Measurements from ENCODE around the gene ASRGL1.
A peak's percentile ranks its signal among the peaks of the same experiment; 100 is the strongest.
"Not testable (repeated sequence)": the region's sequence is repeated elsewhere in the genome, so short reads cannot be mapped to it uniquely, and the experiment has no call there.

Gene ASRGL1

DNA sequence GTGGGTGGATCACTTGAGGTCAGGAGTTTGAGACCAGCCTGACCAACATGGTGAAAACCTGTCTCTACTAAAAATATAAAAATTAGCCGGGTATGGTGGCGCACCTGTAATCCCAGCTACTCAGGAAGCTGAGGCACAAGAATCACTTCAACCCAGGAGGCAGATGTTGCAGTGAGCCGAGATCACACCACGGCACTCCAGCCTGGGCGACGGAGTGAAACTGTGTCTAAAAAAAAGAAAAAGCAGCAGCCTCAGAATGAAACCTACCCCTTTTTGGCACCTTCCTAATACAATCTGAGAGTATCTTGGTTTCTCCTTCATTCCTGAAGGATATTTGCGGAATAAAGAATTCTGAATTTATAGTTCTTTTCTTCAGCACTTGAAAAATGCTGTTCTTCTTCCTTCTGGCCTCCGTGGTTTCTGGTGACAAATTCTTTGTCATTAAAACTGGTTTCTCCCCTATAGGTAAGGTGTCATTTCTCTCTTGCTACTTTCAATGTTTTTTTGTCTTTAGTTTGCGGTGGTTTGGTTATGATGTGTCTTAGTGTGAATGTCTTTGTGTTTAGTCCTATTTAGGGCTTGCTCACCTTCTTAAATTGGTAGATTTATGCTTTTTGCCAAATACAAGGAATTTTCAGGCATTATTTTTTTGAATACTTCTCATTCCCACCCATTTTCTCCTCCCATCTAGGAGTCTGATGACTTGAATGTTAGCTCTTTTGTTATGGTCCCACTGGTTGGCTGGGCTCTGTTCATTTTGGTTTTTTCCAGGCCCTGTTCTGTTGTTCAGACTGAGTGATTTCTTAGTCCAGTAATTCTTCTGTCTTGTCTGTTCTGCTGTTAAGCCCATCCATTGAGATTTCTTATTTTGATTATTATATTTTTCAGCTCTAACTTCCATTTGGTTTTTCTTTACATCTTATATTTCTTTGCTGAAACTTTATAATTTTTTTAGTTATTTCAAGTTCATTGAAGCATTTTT is 15.4 kb downstream of the ASRGL1 start:
- DNase-seq (ENCODE audit: low read depth in 3 of 3, low spot score in 1 of 3): no peak

DNA sequence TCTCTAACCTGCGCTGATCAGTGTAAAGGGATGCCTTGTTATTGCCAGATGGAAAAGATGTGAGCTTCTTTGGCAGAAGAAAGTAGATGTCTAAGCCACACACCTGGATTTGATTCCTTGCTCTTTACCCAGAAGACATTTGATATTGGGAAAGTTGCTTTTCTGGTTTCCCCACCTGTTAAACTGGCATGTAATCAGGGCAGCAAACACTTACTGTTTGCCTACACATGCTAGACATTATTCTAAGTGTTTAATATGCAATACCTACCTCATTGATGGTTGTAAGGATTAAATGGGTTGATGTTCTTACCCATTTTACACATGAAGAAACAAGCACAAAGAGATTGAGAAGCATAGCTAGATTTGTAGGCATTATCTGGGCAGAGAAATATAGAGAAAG is 16.6 kb downstream of the ASRGL1 start:
- no peak for DNase-seq (ENCODE audit: low read depth in 3 of 3, low spot score in 1 of 3)

DNA sequence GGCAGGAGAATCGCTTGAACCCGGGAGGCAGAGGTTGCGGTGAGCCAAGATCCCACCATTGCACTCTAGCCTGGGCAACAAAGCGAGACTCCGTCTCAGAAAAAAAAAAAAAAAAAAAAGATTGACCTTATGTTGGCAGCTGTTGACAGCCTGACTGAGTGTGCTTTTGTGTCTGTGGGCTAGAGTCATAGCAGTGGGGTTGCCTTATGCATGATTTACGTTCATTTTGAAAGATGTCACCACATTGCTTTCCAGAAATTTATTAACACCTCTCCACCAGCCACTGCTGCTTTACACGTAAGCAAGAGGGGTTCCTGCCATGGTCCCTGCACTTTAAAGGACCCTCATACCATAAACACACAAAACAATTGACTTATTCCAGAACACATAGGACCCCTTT is 21.0 kb downstream of the ASRGL1 start:
- no peak for DNase-seq (ENCODE audit: low read depth in 3 of 3, low spot score in 1 of 3)

DNA sequence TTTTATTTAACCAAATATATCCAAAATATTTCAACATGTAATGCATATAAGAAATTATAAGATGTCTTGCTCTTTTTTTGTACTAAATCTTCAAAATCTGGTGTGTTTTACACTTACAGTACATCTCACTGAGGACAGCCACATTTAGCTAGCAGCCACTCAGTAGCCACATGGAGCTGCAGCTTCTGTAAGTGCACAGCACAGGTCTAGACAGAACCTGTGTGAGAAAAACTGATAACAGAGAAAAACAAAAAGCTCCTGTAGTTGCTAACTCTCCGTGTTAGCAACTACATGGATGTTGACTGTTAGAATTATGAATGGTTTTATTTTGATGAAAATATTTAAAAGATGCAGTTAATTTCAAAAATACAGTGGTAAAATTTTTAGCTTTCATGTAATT is 22.2 kb downstream of the ASRGL1 start:
- no peak for DNase-seq (ENCODE audit: low read depth in 3 of 3, low spot score in 1 of 3)

DNA sequence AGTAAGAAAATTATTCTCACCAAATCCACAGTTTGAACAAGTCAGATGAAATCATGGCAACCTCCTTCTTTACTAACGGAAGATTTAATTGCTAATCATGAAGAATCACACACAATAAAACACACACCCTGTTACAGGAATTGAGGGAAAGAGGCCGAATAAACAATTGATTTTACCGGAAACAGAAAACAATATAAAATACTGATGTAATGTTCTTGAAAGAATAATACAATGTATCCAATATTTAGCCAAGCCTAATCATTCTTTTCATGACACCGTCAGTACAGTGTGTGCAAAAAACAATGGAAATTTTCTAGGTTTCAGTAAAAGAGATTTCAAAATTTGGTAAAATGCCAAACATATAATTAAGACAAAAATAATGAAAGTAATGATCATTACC is 23.4 kb downstream of the ASRGL1 start:
- no peak for DNase-seq (ENCODE audit: low read depth in 3 of 3, low spot score in 1 of 3)

DNA sequence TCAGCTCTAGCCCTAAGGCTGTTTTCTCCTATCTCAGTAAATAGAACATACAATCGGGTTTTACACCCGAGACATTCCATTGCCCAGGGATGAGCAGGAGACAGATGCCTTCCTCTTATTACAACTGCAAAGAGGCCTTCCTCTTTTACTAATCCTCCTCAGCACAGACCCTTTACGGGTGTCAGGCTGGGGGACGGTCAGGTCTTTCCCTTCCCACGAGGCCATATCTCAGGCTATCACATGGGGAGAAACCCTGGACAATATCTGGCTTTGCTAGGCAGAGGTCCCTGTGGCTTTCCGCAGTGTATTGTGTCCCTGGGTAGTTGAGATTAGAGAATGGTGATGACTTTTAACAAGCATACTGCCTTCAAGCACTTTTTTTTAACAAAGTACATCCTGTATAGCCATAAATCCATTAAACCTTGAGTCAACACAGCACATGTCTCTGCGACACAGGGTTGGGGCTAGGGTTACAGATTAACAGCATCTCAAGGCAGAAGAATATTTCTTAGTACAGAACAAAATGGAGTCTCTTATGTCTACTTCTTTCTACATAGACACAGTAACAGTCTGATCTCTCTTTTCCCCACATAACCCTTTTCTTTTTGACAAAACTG is 31.7 kb downstream of the ASRGL1 start:
- not testable (repeated sequence) for DNase-seq (ENCODE audit: low read depth in 3 of 3, low spot score in 1 of 3)

DNA sequence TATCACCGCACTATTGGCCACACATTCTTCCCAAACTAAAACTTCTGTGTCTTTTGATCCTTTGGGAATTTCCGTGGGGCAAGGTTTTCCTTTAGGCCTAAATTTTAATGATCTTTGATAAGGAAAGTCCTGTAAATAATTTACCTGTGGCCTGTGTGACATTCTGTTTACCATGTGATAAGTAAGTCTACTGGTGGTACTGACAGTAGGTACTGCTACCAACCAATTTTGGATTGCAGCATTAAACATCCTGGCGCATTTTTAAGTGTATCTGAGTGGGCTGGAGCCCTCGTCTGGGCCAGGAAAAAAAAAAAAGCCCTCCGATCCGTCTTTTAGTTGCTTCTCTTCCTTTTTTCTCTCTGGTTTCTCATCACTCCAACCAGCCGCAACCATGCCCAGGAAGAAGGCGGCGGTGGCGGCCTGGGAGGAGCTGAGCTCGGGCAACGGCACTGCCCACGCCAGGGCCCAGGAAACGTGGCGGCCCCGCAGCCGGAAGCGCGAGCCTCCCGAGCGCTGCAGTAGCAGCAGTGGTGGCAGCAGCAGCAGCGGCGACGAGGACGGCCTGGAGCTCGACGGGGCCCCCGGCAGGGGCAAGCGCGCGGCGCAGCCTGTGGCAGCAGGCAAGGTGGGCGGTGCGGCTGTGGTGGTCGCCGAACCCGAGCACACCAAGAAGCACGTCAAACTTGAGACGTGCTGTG is 33.6 kb downstream of the ASRGL1 start:
- peak in 1 of 3 donors; percentile 16 for DNase-seq (ENCODE audit: low read depth in 3 of 3, low spot score in 1 of 3)

DNA sequence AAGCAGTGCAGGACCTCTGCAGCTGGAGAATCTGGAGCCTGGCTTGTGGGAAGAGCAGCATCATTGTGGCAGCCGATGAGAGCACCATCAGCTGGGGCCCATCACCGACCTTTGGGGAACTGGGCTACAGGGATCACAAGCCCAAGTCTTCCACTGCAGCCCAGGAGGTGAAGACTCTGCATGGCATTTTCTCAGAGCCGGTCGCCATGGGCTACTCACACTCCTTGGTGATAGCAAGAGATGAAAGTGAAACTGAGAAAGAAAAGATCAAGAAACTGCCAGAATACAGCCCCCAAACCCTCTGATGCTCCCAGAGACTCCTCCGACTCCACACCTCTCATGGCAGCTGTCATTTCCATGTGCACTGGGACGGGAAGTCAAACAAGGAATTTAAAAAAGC is 35.6 kb downstream of the ASRGL1 start:
- no peak for DNase-seq (ENCODE audit: low read depth in 3 of 3, low spot score in 1 of 3)

DNA sequence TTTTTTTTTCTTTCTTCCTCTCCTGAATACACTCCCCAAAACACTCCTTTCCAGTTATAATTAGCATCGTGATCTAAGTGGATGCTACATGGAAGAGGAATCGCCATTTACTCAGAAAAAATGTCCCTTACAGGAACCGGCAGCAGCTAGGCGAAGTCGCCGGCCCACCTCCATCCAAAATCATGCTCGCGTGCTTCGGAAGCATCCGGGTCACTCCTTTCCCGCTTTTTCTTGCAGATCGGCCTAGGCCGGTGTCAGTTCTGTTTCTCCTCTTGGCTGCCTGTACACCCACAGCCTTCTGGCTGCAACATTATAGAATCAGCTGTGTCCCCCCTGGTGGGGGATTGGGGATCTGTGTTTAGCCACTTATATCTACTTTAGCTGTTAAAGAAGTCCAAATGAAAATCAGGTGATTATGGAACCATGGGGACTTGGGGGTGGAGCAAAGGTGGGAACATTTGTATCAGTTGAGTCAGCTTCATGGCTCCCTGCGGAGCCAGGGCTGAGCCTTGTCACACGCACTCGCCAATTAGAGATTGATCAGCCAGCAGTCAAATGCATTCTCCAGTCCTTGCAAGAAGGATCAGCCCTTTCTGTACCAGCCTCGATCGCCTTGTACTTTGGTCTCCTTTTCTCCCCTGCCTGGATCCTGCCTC is 36.3 kb downstream of the ASRGL1 start:
- DNase-seq (ENCODE audit: low read depth in 3 of 3, low spot score in 1 of 3): no peak

DNA sequence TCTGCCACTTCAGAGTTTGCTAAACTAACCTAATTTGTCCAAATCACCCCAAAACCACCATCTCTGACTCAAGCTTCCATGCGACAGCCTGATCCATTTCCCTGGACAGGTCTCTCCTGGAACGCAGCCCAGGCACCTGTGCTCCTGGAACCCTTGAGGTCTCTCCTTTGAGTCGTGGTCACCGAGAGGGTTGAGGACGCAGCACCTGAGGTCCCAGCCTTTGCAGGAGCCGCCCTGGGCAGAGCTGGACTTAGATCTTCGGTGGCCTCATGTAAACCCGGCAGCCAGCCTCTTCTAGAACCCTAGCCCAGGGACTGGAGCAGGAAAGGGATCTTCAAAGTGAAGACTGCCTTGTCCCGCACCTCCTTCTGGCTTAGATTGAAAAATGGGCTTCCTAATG is 37.6 kb downstream of the ASRGL1 start:
- DNase-seq (ENCODE audit: low read depth in 3 of 3, low spot score in 1 of 3): no peak

DNA sequence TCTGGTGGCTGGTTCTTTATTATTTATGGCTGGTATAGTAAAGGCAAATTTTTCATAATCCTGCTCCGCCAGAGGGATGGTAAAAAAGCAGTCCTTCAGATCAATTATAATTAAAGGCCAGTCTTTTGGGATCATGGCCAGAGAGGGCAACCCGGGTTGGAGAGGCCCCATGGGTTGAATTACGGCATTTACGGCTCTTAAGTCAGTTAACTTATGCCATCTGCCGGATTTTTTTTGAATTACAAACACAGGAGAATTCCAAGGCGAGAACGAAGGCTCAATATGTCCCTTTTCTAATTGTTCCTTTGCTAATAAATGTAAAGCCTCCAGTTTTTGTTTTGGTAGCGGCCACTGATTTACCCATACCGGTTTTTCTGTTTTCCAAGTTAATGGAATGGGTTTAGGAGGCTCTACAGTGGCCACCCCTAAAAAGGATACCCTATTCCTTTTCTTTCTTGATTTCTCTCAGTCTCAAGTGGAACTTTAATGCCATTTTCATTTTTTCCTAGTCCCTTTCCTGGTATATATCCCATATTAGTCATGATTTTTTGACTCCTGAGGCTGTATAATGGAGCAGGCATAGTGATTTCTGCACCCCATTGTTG is 41.3 kb downstream of the ASRGL1 start:
- DNase-seq (ENCODE audit: low read depth in 3 of 3, low spot score in 1 of 3): not testable (repeated sequence)

DNA sequence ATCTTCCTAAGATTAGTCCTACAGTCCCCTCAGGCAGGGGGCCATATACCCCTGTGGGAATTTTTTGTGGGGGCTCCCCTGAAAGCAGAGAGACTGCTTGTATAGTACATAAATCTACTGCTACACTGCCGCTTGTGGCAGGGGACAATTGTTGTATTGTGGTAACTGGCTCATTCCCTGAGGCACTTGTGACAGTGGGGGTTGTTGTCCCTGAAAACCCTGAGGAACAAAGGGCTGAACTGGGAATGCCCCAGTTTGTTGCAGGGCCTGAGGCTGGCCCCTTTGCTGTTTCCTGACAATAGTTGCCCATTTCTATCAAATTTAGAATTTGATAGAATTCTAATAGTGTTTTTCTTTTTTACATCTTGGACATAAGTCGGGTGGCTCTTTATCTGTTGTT is 42.3 kb downstream of the ASRGL1 start:
- DNase-seq (ENCODE audit: low read depth in 3 of 3, low spot score in 1 of 3): not testable (repeated sequence)

DNA sequence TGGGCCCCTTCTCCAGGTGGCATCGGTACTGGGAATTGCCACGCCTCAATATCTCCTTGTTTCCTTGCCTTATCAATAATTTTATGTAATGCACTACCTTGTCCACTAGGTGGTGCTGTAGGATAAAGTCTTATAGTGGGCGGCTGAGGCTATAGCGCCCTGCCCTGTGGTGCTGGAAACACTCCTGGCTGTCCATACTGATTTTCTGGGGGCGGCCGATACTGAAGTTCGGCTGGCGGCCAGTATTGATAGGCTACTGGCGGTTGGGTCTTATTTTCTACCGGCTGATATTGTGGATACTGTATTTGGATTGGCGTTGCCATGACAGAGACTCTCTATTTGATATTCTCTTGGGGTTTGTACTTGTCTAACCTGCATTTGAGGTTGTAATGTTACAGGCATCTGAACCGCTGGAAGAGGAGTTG is 43.6 kb downstream of the ASRGL1 start:
- DNase-seq (ENCODE audit: low read depth in 3 of 3, low spot score in 1 of 3): not testable (repeated sequence)

DNA sequence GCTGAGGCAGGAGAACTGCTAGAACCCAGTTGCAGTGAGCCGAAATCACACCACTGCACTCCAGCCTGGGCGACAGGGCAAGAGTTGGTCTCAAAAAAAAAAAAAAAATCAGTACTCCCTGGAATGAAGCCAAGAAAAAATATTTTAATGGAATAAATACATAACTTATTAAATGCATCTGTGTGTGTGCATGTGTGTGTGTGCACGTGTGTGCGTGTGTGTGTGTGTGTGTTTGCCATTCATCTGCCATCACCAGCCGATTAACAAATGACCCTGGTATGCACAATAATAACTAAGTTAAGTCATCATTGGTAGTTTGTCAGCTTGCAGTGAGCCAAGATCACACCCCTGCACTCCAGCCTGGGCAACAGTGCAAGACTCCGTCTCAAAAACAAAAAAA is 46.6 kb downstream of the ASRGL1 start:
- no peak for DNase-seq (ENCODE audit: low read depth in 3 of 3, low spot score in 1 of 3)

DNA sequence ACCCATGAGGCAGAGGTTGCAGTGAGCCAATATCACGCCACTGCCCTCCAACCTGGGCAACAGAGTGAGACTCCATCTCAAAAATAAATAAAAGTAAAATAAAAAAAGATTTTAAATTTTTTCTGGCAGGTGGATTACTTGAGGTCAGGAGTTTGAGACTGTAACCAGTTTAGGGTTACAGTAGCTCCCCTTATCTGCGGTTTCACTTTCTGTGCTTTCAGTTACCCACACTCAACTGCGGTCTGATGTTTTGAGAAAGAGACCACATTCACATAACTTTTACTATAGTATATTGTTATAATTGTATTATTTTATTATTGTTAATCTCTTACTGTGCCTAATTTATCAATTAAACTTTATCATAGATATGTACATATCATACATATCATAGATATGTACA is 48.8 kb downstream of the ASRGL1 start:
- not testable (repeated sequence) for DNase-seq (ENCODE audit: low read depth in 3 of 3, low spot score in 1 of 3)

DNA sequence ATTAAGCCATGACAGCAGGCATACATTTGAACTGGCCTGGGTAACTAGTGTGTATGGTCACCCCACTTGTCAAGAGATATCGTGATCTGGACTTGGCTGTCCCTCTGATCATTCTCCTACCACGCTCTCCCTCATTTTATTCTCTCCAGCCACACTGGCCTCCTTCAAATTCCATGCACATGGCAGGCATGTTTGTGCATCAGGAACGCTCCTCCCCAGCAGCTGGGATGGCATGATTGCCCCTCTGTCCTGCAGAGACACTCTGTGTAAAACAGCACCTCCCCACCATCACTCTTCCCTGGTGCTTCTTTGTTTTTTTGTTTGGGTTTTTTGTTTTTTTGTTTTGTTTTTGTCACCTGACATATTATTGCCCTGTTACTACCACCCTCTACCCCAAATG is 50.1 kb downstream of the ASRGL1 start:
- DNase-seq (ENCODE audit: low read depth in 3 of 3, low spot score in 1 of 3): no peak

DNA sequence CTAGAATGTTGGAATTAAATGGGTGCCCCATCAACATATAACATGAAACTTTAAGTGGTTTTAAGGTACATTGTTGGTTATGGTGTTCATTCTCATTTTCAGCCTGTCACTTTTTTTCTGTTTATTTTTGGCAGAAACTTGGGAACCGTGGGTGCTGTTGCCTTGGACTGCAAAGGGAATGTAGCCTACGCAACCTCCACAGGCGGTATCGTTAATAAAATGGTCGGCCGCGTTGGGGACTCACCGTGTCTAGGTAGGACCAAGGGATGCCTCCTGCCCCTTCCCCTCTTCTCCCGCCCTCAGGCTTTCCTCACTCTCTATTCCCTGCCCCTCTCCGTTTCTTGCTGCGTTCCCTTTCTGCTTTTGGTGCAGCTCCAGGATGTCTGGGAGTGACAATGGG is 51.8 kb downstream of the ASRGL1 start:
- no peak for DNase-seq (ENCODE audit: low read depth in 3 of 3, low spot score in 1 of 3)

DNA sequence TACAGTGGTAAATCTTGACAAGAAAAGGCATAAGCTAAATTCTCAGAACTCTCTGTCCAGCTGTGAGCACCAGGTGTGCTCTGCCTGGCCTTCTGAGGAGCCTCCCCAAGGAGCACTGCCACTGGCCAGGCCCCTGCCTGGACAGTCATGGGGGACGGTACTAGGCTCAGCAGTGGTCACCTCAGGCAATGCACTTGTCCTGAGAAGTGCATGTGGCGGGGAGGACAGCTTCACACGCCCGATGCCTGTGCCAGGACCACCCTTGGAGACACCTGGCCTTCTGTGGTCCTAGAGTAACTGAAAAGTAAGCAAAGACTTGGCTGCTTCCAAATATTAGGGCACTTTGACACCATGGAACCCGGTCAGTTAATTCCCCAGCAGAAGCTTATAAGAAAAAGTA is 53.0 kb downstream of the ASRGL1 start:
- DNase-seq (ENCODE audit: low read depth in 3 of 3, low spot score in 1 of 3): no peak

DNA sequence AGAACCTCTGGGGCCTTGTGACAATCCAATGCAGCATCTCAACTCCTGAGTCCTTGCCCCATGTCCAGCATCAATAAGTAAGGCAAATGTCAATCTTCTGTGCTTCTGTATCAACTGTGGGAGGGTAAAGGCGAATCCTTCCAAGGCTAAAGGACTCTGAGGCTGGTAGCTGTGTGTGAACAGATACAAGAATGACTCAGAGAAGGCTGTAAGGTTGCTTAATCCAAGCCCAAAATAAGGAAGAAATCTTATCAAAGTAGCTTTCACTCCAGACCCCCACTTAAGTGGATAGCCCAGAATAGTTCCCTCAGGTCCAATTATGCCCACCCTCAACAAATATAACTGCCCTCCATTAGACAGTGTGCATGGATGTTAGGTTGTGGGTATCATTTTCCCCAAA is 53.5 kb downstream of the ASRGL1 start:
- DNase-seq (ENCODE audit: low read depth in 3 of 3, low spot score in 1 of 3): no peak

DNA sequence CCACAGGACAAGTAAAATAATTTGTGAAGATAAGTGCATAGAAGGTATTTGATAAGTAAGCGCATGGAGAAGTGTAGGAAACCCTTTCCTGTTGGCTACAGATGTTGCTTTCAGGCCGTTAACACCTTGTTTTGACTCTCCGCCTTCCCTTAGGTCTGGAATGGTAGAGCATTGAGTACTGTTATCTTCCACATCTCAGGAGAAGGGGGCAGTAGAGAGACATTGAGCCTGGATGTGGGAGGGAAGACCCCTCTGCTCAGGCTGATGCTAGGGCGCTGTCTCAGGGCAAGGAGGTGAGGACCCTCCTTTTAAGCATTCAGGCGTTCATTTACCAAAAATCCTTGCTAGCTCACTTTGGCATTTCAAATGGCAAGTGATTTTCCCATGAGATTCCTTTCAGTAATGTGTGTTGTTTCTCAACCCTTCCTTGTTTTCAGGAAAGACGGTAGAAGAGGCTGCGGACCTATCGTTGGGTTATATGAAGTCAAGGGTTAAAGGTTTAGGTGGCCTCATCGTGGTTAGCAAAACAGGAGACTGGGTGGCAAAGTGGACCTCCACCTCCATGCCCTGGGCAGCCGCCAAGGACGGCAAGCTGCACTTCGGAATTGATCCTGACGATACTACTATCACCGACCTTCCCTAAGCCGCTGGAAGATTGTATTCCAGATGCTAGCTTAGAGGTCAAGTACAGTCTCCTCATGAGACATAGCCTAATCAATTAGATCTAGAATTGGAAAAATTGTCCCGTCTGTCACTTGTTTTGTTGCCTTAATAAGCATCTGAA is 54.6 kb downstream of the ASRGL1 start:
- no peak for DNase-seq (ENCODE audit: low read depth in 3 of 3, low spot score in 1 of 3)

Data from stimulated activated CD4-positive, alpha-beta T cell treated with anti-CD3 and anti-CD28 coated beads, TNF-alpha, amount 100 ng/mL, for 1 hour (primary cell).